OCI-LY7 (cell line): ENCODE data around the gene ADAMTS13.

Experiments used
- EZH2phosphoT487 ChIP-seq: fragments of 200-600 bp; sonication (generic); IDR thresholded peaks from 2 replicates; pipeline ENCODE4 v1.6.1; 2018; ENCODE audit warnings: low read depth, borderline replicate concordance, mild to moderate bottlenecking, mixed run types, antibody characterized with exemption, low read length, moderate library complexity, mixed read lengths
- TF ChIP-seq, protein P1 (sequence below): fragments of 200-600 bp; sonication (generic); conservative IDR thresholded peaks from 2 replicates; pipeline ENCODE4 v1.5.1; 2014; ENCODE audit warnings: mild to moderate bottlenecking, antibody characterized with exemption, low read length, moderate library complexity, mixed read lengths

GRCh38 chr9:133457233-133457632, 35.1 kb downstream of the ADAMTS13 start:
- TF ChIP-seq, protein P1, sequence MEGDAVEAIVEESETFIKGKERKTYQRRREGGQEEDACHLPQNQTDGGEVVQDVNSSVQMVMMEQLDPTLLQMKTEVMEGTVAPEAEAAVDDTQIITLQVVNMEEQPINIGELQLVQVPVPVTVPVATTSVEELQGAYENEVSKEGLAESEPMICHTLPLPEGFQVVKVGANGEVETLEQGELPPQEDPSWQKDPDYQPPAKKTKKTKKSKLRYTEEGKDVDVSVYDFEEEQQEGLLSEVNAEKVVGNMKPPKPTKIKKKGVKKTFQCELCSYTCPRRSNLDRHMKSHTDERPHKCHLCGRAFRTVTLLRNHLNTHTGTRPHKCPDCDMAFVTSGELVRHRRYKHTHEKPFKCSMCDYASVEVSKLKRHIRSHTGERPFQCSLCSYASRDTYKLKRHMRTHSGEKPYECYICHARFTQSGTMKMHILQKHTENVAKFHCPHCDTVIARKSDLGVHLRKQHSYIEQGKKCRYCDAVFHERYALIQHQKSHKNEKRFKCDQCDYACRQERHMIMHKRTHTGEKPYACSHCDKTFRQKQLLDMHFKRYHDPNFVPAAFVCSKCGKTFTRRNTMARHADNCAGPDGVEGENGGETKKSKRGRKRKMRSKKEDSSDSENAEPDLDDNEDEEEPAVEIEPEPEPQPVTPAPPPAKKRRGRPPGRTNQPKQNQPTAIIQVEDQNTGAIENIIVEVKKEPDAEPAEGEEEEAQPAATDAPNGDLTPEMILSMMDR = no peak
- no peak for TF ChIP-seq EZH2phosphoT487
